GM21515 (cell line): Measurements from ENCODE around the gene GFOD1.

Experiments used
- ATAC-seq: cut with Tn5 transposase; IDR thresholded peaks from one replicate; pipeline ENCODE4 v1.9.1; 2021; ENCODE audit not compliant: unreplicated experiment

The GFOD1 gene

DNA sequence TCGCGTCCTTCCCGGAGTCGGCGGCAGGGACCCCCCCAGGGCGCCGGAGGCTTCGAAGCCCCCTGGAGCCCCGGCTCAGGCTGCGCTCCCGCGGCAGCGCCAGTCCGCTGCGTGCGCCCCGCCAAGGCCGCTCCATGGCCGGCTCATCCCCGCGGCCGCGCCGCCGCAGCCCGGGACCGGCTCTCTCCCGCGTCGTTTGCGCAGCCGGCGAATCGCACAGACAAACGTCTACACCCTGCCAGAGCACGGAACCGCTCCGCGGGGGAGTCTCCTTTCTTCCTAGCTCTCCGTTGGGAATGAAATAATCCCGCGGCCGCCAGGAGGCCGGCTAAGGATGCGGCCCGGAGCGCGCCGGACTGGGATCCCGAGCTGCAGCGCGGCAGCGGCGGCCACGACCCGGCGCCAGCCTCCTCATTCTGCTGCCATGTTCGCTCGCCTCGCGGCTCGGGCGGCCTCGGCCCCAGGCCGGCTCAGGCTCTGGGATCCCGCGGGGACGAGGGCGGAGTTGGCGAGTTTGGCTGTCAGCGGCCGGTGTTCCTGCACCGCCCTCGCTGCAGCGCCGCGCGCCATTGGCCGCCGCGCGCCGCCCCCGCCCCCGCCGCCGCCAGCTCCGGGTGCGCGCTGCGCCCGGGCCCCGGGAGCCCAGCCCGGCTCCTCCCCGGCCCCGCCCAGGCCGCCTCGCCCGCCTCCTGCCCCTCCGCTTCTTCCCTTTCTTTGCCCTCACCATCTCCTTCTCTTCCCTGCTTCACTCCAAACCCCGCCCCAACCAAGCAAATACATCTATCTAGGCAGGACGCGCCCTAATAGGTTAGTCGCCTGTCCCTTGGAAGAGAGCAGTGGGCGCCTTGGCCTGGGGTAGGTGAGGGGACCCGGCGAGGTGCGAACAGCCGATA is at the start of gene GFOD1:
Gene GFOD1 (minus strand): TSS at position 479 of the 893 bp plus-strand sequence. CDS start 710 bp downstream, outside the sequence.
- peak; percentile 78 for ATAC-seq

- no peak for ATAC-seq
Measured at GRCh38 chr6:13536796-13537526, 49.6 kb upstream of the GFOD1 start.

GRCh38 chr6:13535306-13535705 is 47.9 kb upstream of the GFOD1 start:
- no peak for ATAC-seq

GRCh38 chr6:13534536-13534935 is 47.1 kb upstream of the GFOD1 start:
- no peak for ATAC-seq

- no peak for ATAC-seq
Measured at GRCh38 chr6:13531956-13532355, 44.6 kb upstream of the GFOD1 start.

- ATAC-seq: no peak
Measured at GRCh38 chr6:13528777-13529343, 41.5 kb upstream of the GFOD1 start.

- no peak for ATAC-seq
Measured at GRCh38 chr6:13528232-13528631, 40.8 kb upstream of the GFOD1 start.

DNA sequence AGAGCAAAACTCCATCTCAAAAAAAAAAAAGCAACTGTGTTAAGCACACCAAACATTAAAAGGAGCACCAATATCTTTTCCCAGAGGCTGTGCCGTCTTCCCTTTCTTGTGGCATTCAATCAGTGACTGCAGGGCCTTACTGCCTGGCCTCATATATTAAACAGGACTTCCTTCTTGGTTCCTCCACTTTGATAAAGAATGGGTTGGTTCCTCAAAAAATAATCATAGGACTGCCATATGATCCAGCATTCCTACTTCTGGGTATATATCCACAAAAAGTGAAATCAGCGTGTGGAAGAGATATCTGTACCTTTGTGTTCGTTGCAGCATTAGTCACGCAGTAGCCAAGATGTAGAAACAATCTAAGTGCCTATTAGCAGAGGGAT is 40.3 kb upstream of the GFOD1 start:
- ATAC-seq: no peak

GRCh38 chr6:13526727-13527670 is 39.6 kb upstream of the GFOD1 start:
- peak; percentile 82 for ATAC-seq

GRCh38 chr6:13526357-13526726 is 38.9 kb upstream of the GFOD1 start:
- ATAC-seq: no peak

- ATAC-seq: no peak
Measured at GRCh38 chr6:13524801-13525508, 37.6 kb upstream of the GFOD1 start.

DNA sequence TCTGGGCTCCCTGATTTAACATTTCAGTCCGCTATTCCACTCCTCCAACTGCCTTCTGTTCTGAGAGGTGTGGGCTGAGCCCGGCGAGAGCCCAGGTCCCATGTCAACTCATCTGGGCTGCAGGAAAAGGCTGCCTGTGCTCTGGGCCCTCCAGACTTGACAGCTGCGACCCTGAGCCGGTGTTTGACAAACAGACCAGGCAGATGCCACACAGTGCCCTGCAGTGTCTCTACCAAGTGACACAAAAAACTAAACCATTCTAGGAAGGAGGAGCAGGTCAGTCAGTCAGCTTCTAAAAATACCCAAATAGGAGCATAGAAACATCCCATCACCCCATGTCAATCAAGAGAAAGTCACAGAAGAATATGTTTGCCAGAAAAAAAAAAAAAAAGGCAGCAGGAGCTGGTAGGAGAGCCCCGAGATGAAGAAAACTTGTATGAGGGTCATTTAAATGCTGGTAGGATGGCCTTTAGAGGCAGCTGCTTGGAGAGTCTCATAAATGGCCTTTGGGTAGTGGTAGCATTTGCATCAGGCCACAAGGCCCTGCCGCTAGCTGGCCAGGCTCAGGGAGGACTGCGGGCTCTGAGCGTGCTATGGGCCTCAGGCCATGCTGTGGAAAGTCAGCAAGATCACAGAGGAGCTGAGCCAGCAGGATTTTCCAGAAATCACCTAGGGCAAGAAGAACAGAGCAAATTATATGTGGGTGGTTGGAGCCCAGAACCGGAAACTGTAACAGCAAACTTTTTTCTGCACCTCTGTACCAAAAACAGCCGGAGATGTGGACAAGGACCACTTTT is 36.6 kb upstream of the GFOD1 start:
- no peak for ATAC-seq

GRCh38 chr6:13522656-13523055 is 35.3 kb upstream of the GFOD1 start:
- ATAC-seq: no peak

- ATAC-seq: no peak
Measured at GRCh38 chr6:13519839-13520238, 32.4 kb upstream of the GFOD1 start.

- ATAC-seq: no peak
Measured at GRCh38 chr6:13517116-13517515, 29.7 kb upstream of the GFOD1 start.

DNA sequence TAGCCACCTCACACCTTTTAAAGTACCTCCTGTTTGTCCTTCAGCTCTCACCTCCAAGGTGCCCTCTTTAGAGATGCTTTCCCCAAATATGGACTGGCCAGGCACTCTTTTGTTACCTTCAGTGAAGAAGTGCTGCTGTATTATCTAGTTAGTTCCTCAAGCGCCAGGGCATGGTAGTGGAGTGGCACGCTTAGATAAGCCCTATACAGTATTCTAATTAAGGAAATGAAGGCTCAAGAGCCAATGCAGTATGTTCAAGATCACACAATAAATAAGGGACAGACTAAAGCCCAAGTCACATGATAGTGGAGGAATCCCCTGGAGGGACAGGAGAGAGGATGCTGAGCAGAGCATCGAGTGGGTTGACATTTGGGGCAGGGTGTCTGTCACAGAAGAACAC is 28.5 kb upstream of the GFOD1 start:
- no peak for ATAC-seq

DNA sequence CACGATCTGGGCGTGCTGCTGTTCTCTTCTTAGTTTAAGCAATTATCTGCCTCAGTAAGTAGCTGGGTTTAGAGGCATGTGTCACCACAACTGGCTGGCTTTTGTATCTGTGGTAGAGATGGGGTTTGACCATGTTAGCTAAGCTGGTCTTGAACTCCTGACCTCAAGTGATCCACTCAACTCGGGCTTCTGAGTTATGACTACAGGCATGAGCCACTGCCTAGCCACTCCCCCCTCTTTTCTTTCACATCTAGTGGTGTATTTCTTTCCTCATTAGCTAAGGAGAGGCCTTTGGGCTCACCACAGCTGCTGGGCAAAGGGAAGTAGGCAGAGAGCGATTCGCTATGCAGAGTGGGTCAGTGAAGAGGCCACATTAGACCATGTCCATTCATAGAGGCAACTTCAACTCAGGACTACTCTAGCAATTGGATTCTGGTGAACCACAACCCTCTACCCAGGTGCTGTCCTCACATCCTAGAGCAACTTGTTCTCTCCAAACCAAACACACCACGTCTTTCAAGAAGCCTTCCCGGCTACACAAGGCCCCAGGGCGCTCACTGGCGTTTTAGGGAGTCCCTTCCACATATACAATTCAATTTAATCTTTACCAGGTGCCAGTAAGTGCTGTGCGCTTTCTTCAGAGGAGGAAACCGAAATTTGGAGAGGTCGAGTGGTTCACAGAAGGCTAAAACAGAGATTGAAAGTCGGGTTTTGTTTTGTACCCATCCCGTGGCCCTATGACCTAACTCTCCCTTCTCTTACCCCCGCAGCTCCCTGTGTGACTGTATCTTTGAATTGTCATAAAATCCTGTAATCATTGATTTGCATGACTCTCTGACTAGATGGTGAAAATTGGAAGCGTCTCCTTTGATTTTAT is 26.5 kb upstream of the GFOD1 start:
- no peak for ATAC-seq

DNA sequence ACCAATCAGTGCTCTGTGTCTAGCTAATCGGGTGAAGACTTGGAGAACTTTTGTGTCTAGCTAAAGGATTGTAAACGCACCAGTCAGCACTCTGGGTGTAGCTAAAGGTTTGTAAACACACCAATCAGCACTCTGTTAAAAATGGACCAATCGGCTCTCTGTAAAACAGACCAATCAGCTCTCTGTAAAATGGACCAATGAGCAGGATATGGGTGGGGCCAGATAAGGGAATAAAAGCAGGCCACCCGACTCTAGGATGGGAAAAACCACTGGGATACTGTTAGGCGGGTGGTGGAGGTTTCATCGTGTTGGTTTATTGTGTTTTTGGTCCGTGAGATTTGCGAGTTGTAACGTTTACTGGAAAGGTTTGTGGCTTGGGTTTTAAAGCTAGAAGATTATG is 25.5 kb upstream of the GFOD1 start:
- no peak for ATAC-seq
